Measurements from ENCODE around the gene RNF41.
"Not testable (repeated sequence)": the region's sequence is repeated elsewhere in the genome, so short reads cannot be mapped to it uniquely, and the experiment has no call there.

RNF41 gene

DNA sequence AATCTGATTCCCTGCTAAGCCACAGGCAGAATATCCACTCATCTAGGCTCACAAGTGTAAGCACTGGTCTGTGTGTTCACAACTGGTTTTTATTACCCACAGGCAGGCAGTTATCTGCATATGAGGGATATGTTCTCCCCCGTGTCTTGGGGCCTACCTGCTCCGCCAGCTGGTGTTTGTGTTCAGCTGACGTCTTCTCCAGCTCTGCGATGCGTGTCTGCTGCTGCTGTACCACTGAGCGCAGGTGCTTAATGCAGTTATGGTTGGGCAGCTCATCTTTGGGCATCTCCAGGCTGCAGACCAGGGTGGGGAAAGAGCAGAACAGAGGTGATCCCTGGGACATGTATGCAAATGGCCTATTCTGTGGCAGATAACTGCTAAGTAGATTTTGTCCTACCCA lies 13.7 kb downstream of the RNF41 start:
- no peak for DNase-seq (ENCODE audit: low read depth)

DNA sequence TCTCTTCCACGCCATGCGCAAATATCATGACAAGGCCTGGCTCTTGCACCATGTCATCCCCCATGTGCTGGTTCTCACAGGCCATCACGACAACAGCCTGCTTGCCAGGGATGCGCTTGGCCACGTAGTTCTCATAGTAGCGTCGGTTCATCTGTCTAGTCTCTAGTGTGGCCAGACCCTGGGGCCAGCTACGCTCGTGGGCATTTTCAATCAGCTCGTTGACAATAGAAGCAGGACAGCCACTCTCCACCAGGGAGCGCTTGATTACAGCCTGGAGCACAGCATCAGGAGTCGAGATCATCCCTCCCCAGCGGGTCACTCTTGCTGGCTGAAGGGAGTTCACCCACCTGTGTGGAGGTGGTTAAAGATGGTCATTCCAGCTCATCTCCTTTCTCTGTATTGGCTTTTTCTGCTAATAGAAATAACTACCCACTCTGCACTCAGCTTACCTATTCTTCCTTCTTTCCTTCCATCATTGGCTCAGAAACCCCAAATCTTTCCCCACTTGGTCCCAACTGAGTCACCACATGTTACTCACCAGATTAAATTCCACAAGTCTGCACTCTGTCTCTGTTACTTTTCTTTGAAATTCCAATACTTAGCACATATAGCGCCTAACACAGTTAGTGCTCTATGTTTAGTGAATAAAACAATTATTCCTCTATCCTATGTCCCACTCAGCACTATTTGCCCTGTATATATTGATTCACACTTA lies 15.1 kb downstream of the RNF41 start:
- DNase-seq (ENCODE audit: low read depth) = no peak

DNA sequence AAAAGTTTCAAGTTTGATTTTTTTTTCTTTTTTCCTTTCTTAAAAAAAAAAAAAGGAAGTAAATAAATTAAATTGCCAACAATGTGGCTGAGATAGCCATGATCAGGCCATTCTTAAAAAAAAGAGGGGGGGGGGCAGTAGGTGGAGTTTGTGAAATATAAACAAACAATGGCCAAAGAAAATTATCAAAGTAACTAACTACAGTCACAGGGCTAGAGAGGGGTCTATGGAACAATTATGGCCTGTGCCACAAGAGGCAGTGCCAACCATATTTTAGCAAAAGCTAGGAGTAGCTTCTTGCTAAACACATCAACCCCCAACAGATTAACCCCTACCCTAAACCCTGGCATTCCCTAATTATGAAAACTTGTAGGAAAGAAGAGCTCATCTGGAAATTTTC lies 16.3 kb downstream of the RNF41 start:
- no peak for DNase-seq (ENCODE audit: low read depth)

DNA sequence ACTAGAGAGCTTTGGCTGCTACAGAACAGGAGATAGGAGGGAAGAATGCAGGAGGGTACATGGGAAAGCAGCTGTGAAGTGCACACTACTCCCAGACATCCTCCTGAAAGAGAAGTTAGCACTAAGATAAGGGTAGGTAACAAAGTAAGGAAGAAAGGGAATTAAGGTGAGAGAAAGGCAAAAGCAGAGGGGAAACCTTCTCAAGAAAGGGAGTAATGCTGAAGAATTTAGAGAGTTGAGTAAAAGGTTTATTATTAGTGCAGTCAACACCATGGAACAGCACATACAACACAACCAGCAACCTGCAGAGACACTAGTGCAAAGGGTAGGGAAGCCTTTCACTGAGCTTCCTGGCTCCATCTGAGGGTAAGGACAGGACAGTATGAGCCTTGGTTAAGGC lies 17.4 kb downstream of the RNF41 start:
- DNase-seq (ENCODE audit: low read depth) = no peak

DNA sequence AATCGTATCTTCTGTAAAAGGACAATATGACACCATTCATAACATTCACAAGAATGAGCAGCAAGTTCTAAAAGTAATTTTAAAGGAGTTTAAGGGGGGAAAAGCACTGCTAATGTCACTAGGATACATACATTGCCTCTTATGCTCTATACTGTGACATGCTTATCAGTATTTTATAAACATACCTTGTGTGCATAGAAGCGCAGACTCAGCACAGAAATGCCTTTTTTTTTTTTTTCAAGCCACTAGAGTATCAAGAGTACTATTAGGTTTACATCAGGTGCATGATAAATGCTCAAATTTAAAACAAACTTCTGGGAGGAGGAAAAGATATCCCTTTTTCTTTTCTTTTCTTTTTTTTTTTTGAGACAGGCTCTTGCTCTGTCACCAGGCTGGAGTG lies 18.9 kb downstream of the RNF41 start:
- DNase-seq (ENCODE audit: low read depth) = no peak

DNA sequence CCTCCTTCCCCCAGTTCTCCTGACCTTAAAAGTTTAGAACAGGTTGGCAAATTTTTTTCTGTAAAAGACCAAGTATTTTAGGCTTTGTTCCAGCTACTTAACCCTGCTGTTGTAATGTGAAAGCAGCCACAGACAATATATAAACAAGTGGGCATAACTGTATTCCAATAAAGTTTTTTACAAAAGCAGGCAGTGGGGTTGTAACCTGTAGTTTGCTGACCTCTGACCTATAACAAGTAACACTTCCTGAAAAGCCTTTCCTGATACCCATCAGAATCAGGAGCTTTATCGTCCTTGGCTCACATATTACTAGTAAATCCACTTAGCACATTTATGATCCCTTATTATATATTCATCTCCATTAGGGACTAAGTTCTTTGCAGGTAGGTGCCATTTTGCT lies 19.4 kb downstream of the RNF41 start:
- no peak for DNase-seq (ENCODE audit: low read depth)

DNA sequence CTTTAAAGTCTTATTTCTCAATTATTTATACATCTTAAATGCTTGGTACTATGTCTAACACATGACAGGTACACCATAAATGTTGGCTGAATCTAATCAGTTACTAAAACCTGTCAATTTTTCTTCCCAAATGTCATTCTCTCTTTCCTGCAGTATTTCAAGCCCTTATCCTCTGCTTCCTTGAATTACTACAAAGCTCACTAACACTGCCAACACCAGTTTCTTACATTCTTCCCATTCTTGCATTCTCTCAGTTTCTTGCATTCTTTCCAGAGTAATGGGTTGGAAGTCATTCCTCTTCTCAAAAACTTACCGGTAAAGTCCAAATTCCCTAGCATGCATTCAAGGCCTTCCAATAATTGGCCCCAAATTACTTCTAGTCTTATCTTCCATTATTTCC lies 22.9 kb downstream of the RNF41 start:
- DNase-seq (ENCODE audit: low read depth) = no peak

DNA sequence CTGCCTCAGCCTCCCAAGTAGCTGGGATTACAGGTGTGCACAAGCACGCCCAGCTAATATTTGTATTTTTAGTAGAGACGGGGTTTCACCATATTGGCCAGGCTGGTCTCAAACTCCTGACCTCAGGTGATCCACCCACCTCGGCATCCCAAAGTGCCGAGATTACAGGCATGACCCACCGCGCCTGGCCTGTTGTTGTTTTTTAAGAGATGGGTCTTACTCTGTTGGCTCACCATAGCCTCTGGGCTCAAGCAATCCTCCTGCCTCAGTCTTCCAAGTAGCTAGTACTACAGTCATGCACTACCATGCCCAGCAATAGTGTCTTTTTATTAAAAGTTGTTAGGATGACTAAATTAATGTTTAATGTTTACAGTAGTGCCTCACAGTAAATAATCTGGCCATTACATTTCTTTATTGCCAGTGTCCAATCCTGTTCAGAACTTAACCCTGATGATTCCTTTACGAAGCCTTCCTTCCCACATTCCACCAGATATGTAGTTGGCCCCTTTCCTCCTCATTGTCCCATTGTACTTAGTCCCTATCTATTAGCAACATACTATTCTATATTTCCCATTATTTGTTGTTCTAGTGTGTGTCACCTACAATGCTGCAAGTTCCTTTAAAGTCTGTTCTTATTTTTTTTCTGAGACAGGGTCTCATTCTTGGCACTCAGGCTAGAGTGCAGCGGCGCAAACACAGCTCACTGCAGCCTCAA lies 23.6 kb downstream of the RNF41 start:
- DNase-seq (ENCODE audit: low read depth) = no peak

DNA sequence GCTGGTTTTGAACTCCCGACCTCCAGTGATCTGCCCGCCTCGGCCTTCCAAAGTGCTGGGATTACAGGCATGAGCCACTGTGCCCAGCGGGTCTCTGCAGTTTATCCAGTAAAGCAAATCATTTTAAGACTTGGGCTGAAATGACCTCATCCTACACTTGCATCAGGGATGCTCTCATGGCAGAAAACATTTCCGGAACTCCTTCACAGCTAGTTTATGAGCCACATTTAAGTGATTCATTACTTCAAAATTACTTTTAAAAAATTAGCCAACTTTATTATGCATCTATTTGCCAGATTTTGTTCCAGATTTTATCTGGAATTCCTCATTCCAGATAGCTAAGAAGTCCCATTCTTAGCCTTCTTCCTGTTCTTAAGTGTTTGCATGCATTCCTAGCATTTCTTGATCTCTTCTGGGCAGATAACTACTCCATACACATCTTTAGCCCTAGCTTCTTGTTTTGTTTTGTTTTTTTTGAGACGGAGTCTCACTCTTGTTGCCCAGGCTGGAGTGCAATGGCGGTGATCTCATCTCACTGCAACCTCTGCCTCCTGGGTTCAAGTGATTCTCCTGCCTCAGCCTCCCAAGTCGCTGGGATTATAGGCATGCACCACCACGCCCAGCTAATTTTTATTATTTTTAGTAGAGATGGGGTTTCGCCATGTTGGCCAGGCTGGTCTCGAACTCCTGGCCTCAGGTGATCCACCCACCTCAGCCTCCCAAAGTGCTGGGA lies 24.7 kb downstream of the RNF41 start:
- not testable (repeated sequence) for DNase-seq (ENCODE audit: low read depth)

DNA sequence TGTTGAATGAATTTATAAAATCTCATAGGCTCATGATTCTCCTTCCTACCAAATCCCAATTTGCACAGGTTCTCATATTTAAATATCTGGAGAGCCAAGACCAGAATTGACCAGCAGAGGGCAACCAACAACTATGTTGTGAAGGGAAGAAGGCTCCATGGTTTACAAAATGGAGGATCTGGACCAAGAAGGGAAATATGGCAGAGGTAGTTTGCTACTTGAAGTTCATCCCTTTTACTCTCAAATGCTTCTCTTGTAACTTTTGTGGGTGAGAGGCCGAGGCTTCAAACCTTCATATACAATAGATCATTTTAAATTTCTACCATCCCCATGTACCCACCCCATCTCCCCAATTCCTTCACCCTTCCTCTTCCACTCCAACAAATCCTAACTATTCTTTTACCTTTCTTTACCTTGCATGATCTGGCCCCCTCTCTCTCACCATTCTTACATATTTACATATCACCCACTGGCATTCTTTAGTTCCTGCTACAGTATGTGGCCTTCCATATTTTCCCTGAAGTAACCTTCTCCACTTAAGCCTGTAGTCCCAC lies 28.6 kb downstream of the RNF41 start:
- DNase-seq (ENCODE audit: low read depth) = no peak

DNA sequence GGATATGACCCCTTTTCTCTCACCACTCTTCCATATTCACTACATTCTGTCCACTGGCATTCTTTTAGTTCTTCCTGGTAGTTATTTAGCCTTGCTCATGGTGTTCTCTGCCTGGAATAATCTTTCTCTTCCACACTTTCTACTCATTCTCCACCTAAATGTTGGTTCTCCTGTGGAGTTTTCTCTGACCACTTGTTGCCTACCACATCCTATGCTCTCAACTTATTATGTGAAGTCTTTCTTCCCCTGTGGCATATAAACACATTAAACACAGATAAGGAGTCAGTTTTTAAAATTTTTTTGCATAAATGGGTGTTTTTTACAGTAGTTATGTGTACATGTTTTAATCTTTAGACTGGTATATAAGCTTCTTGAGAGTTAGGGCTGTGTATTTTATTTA lies 29.1 kb downstream of the RNF41 start:
- DNase-seq (ENCODE audit: low read depth) = no peak

DNA sequence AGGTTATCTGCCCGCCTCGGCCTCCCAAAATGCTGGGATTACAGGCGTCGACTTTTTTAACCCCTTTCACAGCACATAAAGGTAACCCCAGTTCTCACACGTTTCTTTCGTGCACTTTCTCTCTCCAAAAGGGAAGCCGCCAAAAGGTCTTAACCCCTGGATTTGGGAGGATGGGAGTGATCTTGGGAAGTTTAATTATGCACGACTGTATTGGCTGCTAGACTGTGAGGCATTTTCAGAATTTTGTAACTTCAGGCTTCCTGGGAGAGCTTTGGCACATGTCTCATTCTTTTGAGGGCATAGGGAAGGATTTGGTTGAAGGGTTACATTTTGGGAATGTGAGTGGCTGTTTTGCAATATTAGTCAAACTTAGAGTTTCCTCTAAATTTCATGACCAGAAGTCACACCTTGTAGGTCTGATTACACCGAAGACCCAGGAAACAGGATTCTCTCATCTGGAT lies 31.0 kb downstream of the RNF41 start:
- DNase-seq (ENCODE audit: low read depth) = no peak

DNA sequence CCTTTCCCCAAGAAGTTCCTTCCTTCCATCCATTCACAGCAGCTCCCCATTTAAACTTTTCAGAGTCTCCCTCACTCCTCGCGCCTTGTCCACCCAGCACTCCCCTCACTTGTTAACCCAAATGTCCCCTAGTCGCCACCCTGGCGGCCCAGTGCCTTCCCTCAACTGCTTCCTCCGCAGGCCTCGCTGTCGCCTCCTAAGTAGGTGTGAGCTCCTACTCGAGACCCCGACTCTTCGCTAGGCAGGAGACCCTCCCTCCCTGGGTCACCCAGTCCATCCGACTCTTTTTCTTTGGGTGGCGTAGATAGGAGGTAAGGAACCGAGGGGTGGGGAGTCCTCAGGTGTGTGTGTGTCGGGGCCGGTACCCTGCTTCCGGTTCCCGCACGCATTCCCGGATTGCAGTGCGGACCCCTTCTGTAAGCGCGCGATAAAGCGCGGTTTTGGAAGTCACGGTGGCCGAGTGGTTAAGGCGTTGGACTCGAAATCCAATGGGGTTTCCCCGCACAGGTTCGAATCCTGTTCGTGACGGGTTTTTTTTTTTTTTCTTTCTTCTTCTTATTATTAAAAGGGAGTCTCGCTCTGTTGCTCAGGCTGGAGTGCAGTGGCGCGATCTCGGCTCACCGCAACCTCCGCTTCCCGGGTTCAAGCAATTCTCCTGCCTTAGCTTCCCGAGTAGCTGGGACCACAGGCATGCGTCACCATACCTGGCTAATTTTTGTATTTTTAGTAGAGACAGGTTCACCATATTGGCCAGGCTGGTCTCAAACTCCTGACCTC lies 31.6 kb downstream of the RNF41 start:
- DNase-seq (ENCODE audit: low read depth) = peak; percentile 64

DNA sequence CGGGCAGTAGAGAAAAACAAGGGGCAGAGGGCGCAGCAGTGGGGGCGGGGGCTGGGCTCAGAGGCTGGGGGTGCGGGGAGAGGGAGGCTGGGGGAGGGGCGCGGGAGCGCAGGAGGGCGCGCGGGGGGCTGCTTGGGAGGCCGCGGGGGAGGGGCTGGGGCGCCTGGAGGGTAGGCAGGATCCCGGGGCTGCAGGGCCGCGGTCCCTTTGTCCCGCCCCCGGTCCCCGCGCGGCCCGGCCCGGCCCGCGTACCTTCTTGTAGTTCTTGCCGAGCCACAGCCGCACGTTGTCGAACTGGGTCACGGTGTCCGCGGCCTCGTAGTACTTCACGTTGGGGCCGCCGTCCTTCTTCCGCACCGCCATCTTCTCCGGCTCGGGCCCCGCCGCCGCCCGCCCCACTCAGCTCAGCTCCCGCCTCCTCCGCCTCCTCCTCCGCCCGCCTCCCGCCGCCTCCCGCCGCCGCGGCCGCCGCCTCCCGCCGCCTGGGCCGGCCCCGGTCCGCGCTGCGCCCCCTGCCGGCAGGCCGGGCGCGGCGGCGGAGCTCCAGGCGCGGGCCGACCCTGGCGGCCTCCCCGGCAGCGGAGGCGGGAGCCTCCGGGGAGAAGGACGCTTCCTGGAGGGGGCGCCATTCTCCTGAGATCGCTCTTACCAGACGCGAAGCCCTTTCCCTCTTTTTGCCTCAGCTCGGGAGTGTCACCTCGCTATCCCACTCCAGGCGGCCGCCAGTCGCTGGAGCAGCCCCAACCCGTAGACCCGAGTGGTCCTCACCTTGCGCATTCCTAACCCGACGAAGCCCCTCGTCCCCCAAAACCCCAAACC lies 32.4 kb downstream of the RNF41 start, which contains the start of gene SMARCC2:
Gene SMARCC2, minus strand, starts transcription at position 385 of the 819 bp plus-strand sequence. Its CDS starts 22 bp downstream, at position 363.
- peak; percentile 74 for DNase-seq (ENCODE audit: low read depth)

DNA sequence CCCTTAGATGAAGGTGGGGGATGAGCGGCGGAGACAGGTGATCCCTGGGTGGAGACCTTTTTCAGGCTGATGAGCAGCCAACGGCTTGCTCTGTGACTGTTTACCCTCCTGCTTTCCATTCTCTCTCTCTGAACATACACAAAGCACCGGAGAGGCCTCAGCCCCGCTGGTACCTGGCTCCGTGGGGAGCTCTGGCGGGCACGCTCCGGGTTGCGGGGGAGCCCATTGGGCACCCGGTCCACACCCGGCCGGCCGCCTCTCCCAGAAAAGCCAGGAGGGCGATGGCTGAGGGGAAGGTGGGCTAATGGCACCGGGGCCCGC lies 33.0 kb downstream of the RNF41 start:
- no peak for DNase-seq (ENCODE audit: low read depth)

DNA sequence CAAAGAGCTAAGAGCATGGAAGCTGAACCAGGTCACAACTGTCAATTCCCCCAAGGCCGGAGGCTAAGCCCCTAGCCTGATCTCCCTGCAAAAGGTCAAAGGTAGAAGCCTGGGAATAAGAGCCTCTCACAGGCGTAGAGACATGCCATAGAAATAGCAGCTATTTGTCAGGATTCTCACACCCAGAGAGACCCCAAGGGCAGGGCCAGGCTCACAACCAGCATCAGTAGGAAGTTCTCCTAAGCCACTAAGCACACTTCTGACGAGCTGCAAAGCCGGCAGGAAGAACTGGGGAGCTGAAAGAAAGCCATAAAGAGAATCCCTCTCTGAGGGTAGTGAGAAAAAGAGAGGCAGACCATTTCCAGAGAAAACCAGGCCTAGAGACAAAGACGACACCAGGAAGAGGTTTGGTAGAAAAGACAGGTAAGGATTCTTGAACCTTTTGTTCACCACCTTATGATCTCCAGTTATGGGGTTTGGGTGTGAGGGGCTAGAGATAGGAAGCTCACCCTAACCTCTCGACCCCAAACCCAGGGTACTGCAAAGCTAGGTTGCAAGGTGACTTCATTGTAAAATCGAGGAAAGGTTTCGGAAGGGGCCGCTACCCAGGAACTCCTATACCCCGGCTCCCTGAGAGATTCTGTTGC lies 33.5 kb downstream of the RNF41 start:
- no peak for DNase-seq (ENCODE audit: low read depth)

DNA sequence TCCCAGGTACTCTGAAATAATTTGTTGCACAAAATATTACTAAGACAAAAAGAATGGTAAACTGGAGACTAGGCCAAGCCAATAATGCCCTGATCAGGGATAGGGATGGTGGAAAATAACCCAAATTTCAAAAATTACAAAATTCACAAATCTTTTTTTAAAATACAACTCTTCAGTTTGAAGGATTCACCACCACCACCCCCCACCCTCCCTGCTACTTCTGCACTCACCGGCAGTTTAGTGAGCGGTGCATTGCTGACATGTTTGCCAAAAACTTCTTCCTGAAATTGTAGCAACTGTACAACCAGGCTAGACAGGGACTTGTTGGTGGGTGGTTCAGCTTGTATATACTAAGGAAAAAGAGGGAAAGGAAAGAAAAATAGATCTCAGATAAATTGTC lies 34.8 kb downstream of the RNF41 start:
- no peak for DNase-seq (ENCODE audit: low read depth)

DNA sequence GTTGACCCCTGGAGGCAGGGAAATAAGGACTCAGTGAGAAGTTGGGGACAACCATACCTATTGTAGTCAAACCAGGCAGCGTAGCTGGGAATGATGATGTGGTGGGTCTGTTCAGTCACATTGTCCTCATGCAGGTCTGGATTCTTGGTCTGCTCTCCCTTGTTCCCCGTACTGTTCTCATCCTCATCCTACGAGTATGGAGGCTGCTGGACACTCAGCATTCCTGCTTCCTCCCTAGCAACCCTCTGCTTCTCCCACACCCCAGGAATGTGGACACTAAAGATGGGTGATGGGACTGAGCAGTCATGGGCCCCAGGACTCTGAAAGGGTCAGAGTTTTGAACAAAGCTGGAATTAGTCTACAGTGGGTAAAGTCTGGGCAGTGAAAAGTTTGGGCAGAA lies 43.4 kb downstream of the RNF41 start:
- no peak for DNase-seq (ENCODE audit: low read depth)

DNA sequence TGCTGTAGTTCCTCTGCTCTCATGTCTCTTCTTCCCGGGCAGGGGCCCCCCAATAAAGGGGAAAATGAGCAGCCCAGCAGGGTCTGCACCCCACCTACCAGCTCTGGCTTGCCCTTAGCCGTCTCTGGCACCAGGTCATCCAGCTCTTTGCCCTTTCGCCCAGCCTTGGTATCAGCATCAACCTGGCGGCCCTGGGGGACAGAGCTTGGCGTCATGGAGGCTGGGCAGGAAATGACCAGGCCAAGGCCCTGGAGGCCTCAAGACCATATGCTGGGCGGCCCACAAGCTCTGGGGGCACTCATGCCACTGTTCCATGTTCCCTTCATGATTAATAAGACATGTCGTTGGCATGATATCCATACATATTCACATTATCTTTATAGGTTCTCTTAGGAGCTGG lies 48.9 kb downstream of the RNF41 start:
- no peak for DNase-seq (ENCODE audit: low read depth)

DNA sequence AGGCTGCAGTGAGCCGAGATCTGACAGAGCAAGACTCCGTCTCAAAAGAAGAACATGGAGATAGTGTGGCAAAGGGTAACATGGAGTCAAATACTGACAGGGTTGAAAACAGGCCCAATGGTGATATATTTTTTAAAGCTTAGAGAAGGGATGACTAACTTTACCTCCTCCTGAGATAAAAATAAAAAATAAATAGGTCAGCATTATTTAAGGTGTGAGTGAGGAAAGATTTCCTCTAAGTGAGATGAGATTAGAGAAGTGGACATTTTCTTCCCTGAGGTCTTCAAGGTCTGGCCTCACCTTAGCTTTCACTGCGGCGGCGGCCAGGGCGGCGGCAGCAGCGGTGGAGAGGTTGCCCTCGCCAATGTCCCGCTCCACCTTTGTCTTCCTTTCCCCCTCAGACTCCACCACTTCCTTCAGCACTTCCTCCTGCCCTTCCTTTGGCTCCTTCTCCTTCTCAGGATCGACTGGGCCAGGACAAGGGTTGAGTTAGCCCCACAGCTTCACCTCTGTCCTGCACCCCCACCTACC lies 52.4 kb downstream of the RNF41 start:
- no peak for DNase-seq (ENCODE audit: low read depth)

All from stimulated activated CD8-positive, alpha-beta memory T cell treated with anti-CD3 and anti-CD28 coated beads, Interleukin-12 subunit alpha, Interleukin-12 subunit beta, amount 100 ng/mL, for 4 hours (primary cell).